Activated CD4-positive, CD25-positive, alpha-beta regulatory T cell treated with anti-CD3 and anti-CD28 coated beads, Interleukin-2, amount 50 U/mL, for 16 hours (primary cell): ENCODE measurements around the gene DAB2IP.
"Not testable (repeated sequence)": the region's sequence is repeated elsewhere in the genome, so short reads cannot be mapped to it uniquely, and the experiment has no call there.

Experiments
- DNase-seq: peaks from one replicate; pipeline ENCODE4 v3.0.0-alpha.2; 2020; ENCODE audit warnings: low read depth, low spot score

DAB2IP gene

GRCh38 chr9:121644040-121644439 is 7.4 kb upstream of the DAB2IP start:
- DNase-seq = not testable (repeated sequence)

GRCh38 chr9:121645003-121645402 is 6.4 kb upstream of the DAB2IP start:
- DNase-seq = no peak

GRCh38 chr9:121645853-121646807 is 5.3 kb upstream of the DAB2IP start:
- no peak for DNase-seq

GRCh38 chr9:121646992-121647391 is 4.4 kb upstream of the DAB2IP start:
- no peak for DNase-seq

- no peak for DNase-seq
Measured at GRCh38 chr9:121648172-121648571, 3.3 kb upstream of the DAB2IP start.

GRCh38 chr9:121648799-121649198 is 2.6 kb upstream of the DAB2IP start:
- DNase-seq = no peak

GRCh38 chr9:121649476-121650216 is 1.8 kb upstream of the DAB2IP start:
- no peak for DNase-seq

GRCh38 chr9:121650217-121651007 is 1.0 kb upstream of the DAB2IP start:
- no peak for DNase-seq

GRCh38 chr9:121651008-121651294 is 483 bp upstream of the DAB2IP start:
- DNase-seq = no peak

GRCh38 chr9:121652021-121652837 is 795 bp downstream of the DAB2IP start:
- no peak for DNase-seq

- DNase-seq = no peak
Measured at GRCh38 chr9:121652838-121653231, 1.4 kb downstream of the DAB2IP start.

- no peak for DNase-seq
Measured at GRCh38 chr9:121654499-121655140, 3.2 kb downstream of the DAB2IP start.

- DNase-seq = no peak
Measured at GRCh38 chr9:121655231-121655755, 3.9 kb downstream of the DAB2IP start.

- DNase-seq = no peak
Measured at GRCh38 chr9:121656941-121657470, 5.6 kb downstream of the DAB2IP start.

GRCh38 chr9:121658166-121658565 is 6.7 kb downstream of the DAB2IP start:
- no peak for DNase-seq

GRCh38 chr9:121658591-121658990 is 7.2 kb downstream of the DAB2IP start:
- DNase-seq = no peak

GRCh38 chr9:121660367-121660766 is 8.9 kb downstream of the DAB2IP start:
- DNase-seq = no peak

- DNase-seq = no peak
Measured at GRCh38 chr9:121660876-121661275, 9.4 kb downstream of the DAB2IP start.

GRCh38 chr9:121661328-121661727 is 9.9 kb downstream of the DAB2IP start:
- no peak for DNase-seq

- no peak for DNase-seq
Measured at GRCh38 chr9:121662359-121662758, 10.9 kb downstream of the DAB2IP start.
